Omental fat pad (tissue), 4 donors: ENCODE data around the gene CACNA2D3. TPM values are rescaled to one million over a fixed set of nuclear protein-coding genes. Genes with fewer than 3 reads are reported as not detected.

ENCODE experiments used
- ATAC-seq: fragments of 150-250 bp; one replicate; pipeline ENCODE4 v1.9.1; 2016; ENCODE audit warnings: mild to moderate bottlenecking, moderate library complexity; ENCODE audit not compliant: low FRiP score
- DNase-seq: peaks from one replicate; pipeline ENCODE4 v3.0.0-alpha.2; 2019; ENCODE audit warnings: low spot score
- total RNA-seq, 4 donors: library from RNA; depleted of rRNA; stranded (reverse); fragments of >200 nt; gene quantifications; one replicate each; pipeline ENCODE4 v1.1.0, GENCODE V29; 2016
- TF ChIP-seq, protein P1 (sequence below), 3 donors: fragments of 450-650 bp; IDR thresholded peaks; one replicate each; pipeline ENCODE4 v1.5.1; 2016 to 2017; ENCODE audit warnings: antibody characterized with exemption in 3 of 3, mild to moderate bottlenecking in 3 of 3, moderate library complexity in 2 of 3

CACNA2D3 gene
- total RNA-seq, 4 donors from 2014 or later: 2.6 to 6.1 (median 4.5) TPM

DNA sequence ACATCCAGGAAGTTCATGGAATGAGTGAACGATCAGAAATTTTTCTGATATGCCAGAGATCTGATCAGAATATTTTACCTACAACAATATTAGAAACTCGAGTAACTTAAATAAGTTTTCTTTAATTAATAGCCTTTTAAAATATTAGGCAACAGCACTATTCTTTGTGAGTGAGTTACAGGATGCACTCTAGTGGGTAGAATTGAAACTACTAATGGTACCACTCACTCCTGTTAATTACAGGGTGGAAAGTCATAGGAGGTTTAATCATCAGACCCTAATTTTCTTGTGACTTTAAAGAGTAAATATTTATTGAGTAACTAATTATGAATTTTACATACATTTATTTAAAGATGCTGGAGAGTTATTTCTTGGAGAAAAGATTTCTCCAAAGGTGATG is 217.3 kb downstream of the CACNA2D3 start:
- ATAC-seq (no peak), DNase-seq (no peak)
- TF ChIP-seq, protein P1, sequence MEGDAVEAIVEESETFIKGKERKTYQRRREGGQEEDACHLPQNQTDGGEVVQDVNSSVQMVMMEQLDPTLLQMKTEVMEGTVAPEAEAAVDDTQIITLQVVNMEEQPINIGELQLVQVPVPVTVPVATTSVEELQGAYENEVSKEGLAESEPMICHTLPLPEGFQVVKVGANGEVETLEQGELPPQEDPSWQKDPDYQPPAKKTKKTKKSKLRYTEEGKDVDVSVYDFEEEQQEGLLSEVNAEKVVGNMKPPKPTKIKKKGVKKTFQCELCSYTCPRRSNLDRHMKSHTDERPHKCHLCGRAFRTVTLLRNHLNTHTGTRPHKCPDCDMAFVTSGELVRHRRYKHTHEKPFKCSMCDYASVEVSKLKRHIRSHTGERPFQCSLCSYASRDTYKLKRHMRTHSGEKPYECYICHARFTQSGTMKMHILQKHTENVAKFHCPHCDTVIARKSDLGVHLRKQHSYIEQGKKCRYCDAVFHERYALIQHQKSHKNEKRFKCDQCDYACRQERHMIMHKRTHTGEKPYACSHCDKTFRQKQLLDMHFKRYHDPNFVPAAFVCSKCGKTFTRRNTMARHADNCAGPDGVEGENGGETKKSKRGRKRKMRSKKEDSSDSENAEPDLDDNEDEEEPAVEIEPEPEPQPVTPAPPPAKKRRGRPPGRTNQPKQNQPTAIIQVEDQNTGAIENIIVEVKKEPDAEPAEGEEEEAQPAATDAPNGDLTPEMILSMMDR (IDR thresholded peaks at IDR 0.05): no peak

DNA sequence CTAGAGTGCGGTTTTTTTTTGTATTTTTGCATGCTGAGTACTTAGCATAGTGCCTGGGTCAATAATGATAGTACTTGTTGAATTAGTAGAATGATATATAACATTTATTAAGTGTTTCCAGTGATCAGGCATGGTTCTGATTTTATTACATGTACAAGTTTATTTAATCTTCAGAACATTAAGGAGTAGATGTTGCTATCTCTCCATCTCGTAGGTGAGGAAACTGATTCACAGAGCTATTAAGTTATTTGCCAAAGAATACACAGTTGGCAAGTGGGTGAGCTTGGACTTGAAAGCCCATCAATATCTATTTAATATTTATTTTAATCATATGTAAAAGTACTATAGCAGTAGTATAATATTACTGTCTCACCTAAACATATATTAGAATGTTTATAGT is 219.5 kb downstream of the CACNA2D3 start:
- TF ChIP-seq, protein P1 (IDR thresholded peaks at IDR 0.05): no peak
- DNase-seq (no peak), ATAC-seq (no peak)

- ATAC-seq (no peak), DNase-seq (no peak)
- TF ChIP-seq, protein P1 (IDR thresholded peaks at IDR 0.05): no peak
These were observed 220.3 kb downstream of the CACNA2D3 start for GRCh38 chr3:54342676-54343075.

DNA sequence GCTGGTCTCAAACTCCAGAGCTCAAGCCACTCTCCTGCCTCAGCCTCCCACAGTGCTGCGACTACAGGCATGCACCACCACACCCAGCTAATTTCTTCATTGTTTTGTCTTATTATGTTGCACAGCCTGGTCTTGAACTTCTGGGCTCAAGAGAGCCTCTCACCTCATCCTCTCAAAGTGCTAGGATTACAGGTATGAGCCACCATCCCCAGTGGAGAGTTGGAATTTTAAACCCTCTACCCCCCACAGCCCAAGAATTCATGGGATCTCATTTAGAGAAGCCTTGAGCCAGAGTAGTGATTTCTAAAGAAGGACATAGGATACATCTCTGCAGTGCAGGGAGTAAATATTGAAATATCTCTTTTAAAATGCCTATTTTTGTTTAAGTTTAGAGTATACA is 221.1 kb downstream of the CACNA2D3 start:
- ATAC-seq: no peak
- DNase-seq: no peak
- TF ChIP-seq, protein P1 (IDR thresholded peaks at IDR 0.05): no peak

GRCh38 chr3:54344601-54345231 is 222.4 kb downstream of the CACNA2D3 start:
- ATAC-seq (no peak), DNase-seq (no peak)
- TF ChIP-seq, protein P1 (IDR thresholded peaks at IDR 0.05): no peak

DNA sequence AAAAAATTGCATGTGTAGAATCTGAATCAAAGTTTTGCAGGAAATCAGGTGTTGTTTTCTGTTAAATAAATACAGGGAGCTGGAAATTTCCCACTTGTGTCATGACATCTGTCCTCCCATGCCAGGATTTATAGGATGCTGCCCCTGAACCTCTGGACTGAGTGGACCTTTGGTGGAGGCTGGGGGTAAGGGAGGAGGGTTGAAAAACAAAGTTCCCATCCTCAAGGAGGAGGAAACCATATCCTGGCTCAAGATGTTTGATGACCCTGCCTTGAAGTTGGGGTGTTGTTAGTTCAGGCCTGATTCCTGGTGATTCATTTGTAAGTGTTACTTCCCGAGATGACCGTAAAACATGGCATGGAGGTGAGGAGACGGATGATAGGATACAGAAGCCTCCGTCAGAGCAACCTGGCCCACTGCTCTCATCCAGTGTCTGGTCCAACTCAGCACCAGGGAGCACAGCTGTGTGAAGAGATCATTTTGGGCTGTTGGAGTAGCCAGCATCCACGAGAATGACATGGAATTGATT is 223.6 kb downstream of the CACNA2D3 start:
- TF ChIP-seq, protein P1 (IDR thresholded peaks at IDR 0.05): no peak
- ATAC-seq: no peak

GRCh38 chr3:54347060-54347459 is 224.7 kb downstream of the CACNA2D3 start:
- TF ChIP-seq, protein P1 (IDR thresholded peaks at IDR 0.05): no peak
- ATAC-seq: no peak

More for the DNA sequence above, 223.6 kb downstream of the CACNA2D3 start:
- no peak for DNase-seq

More at GRCh38 chr3:54347060-54347459, 224.7 kb downstream of the CACNA2D3 start:
- no peak for DNase-seq
